Activated T-helper 1 cell treated with anti-CD3 and anti-CD28 coated beads, Interleukin-12 subunit alpha, Interleukin-12 subunit beta, Interleukin-2, Interleukin-4 antibody, amounts not matched to agents 30 ng/mL and 10 ng/mL and 1 ng/mL, durations not matched to agents 14 hours and 24 hours and 36 hours (primary cell): ENCODE results near the gene NDUFB4. TPM values are rescaled to one million over a fixed set of nuclear protein-coding genes. Genes with fewer than 3 reads are reported as not detected.

ENCODE experiments used
- DNase-seq: peaks from one replicate; pipeline ENCODE4 v3.0.0; 2021; ENCODE audit warnings: low spot score
- H3K27ac Mint-ChIP-seq: one replicate; pipeline ENCODE4 v1.8.0; 2021; ENCODE audit warnings: mild to moderate bottlenecking, mixed read lengths
- H3K27me3 Mint-ChIP-seq: one replicate; pipeline ENCODE4 v1.8.0; 2022; ENCODE audit warnings: mild to moderate bottlenecking, moderate library complexity, mixed read lengths; ENCODE audit not compliant: insufficient read depth
- H3K36me3 Mint-ChIP-seq: one replicate; pipeline ENCODE4 v1.8.0; 2021; ENCODE audit warnings: low read depth, mixed read lengths
- H3K4me1 Mint-ChIP-seq: one replicate; pipeline ENCODE4 v1.8.0; 2021; ENCODE audit warnings: low read depth, mixed read lengths
- H3K4me3 Mint-ChIP-seq: one replicate; pipeline ENCODE4 v1.8.0; 2021; ENCODE audit warnings: mild to moderate bottlenecking, moderate library complexity, mixed read lengths
- H3K9me3 Mint-ChIP-seq: one replicate; pipeline ENCODE4 v1.8.0; 2021; ENCODE audit warnings: mixed read lengths
- intact Hi-C: fragments of 100-400 bp; cut with micrococcal nuclease; formaldehyde crosslinking; loops from one replicate; pipeline ENCODE4 v1.15.1; 2024
- total RNA-seq: library from RNA; stranded (reverse); gene quantifications from 2 replicates; pipeline ENCODE4 v1.2.3, GENCODE V29; 2022

The NDUFB4 gene
- total RNA-seq, 1 donor from 2014 or later = 108 TPM

DNA sequence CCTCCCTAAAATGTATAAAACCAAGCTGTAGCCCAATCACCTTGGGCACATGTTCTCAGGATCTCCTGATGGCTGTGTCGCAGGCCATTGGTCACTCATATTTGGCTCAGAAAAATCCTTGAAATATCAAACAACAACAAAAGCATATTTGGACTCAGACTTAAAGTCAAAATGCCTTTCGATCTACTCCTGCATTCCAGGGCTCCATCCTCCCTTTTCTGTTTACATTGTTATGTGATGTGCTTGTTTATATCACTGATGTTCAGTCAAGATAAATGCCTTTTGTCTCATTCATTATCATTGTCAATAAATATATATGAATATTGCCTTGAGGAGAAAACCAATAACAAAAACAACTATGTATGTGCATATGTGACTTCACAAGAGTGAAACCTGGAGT, 54.2 kb downstream of the NDUFB4 start:
- H3K27me3 Mint-ChIP-seq = no peaks in the 10 kb centered on the region
- intact Hi-C loops = no loop called here
- no peaks in the 10 kb centered on the region for H3K36me3 Mint-ChIP-seq
- no peaks in the 10 kb centered on the region for H3K9me3 Mint-ChIP-seq
- H3K4me1 Mint-ChIP-seq = no peaks in the 10 kb centered on the region
- no peak overlapping the region for H3K27ac Mint-ChIP-seq
- no peak for DNase-seq
- no peak overlapping the region for H3K4me3 Mint-ChIP-seq

Other genes starting within 250 kb of the NDUFB4 start
- gene LRRC58, start 247.0 kb upstream of the NDUFB4 start, total RNA-seq = 26.9 and 27.4 TPM in 2 replicates
- gene FSTL1, start 145.3 kb upstream of the NDUFB4 start, total RNA-seq = not detected in 2 replicates
- 0.16 TPM in 1 of 2 replicates, not detected in the other for gene HGD, start 85.9 kb downstream of the NDUFB4 start, total RNA-seq
- gene RABL3, start 146.2 kb downstream of the NDUFB4 start, total RNA-seq = 24.3 and 25.6 TPM in 2 replicates
- 25.3 and 29.2 TPM in 2 replicates for gene GTF2E1, start 146.4 kb downstream of the NDUFB4 start, total RNA-seq